Stimulated activated CD8-positive, alpha-beta memory T cell treated with anti-CD3 and anti-CD28 coated beads, Interleukin-4, amount 100 ng/mL, for 24 hours (primary cell): ENCODE data around the gene KIF26B.

ENCODE experiments used
- DNase-seq: peaks from one replicate; pipeline ENCODE4 v3.0.0-alpha.2; 2020; ENCODE audit warnings: low read depth

KIF26B gene

GRCh38 chr1:245571815-245572294 is 417.1 kb downstream of the KIF26B start:
- no peak for DNase-seq

GRCh38 chr1:245572709-245573108 is 417.9 kb downstream of the KIF26B start:
- no peak for DNase-seq

- DNase-seq, result no peak
These were observed 420.9 kb downstream of the KIF26B start for GRCh38 chr1:245575710-245576109.

- DNase-seq, result no peak
These were observed 421.5 kb downstream of the KIF26B start for GRCh38 chr1:245576323-245576722.

GRCh38 chr1:245577191-245578157 is 422.7 kb downstream of the KIF26B start:
- DNase-seq, result no peak

- no peak for DNase-seq
These were observed 423.5 kb downstream of the KIF26B start for GRCh38 chr1:245578308-245578707.

GRCh38 chr1:245578771-245579170 is 424.0 kb downstream of the KIF26B start:
- no peak for DNase-seq

- no peak for DNase-seq
These were observed 425.1 kb downstream of the KIF26B start for GRCh38 chr1:245579881-245580280.

- no peak for DNase-seq
These were observed 425.9 kb downstream of the KIF26B start for GRCh38 chr1:245580651-245581050.

GRCh38 chr1:245582026-245582425 is 427.2 kb downstream of the KIF26B start:
- no peak for DNase-seq

GRCh38 chr1:245583081-245583480 is 428.3 kb downstream of the KIF26B start:
- DNase-seq, result no peak

GRCh38 chr1:245583575-245584330 is 429.0 kb downstream of the KIF26B start:
- no peak for DNase-seq

- DNase-seq, result no peak
These were observed 430.6 kb downstream of the KIF26B start for GRCh38 chr1:245585252-245585959.

GRCh38 chr1:245587435-245588115 is 432.8 kb downstream of the KIF26B start:
- DNase-seq, result no peak

GRCh38 chr1:245588116-245588639 is 433.4 kb downstream of the KIF26B start:
- DNase-seq, result no peak

GRCh38 chr1:245589316-245589715 is 434.5 kb downstream of the KIF26B start:
- DNase-seq, result no peak

GRCh38 chr1:245589906-245590305 is 435.1 kb downstream of the KIF26B start:
- DNase-seq, result no peak

- no peak for DNase-seq
These were observed 435.9 kb downstream of the KIF26B start for GRCh38 chr1:245590726-245591125.

- DNase-seq, result no peak
These were observed 436.8 kb downstream of the KIF26B start for GRCh38 chr1:245591346-245592188.

- no peak for DNase-seq
These were observed 437.3 kb downstream of the KIF26B start for GRCh38 chr1:245592189-245592460.
